Measurements from ENCODE around the gene INA. TPM values are rescaled to one million over a fixed set of nuclear protein-coding genes. Genes with fewer than 3 reads are reported as not detected.

INA gene
- total RNA-seq, 1 experiment from 2014 or later, result 0.08 TPM

DNA sequence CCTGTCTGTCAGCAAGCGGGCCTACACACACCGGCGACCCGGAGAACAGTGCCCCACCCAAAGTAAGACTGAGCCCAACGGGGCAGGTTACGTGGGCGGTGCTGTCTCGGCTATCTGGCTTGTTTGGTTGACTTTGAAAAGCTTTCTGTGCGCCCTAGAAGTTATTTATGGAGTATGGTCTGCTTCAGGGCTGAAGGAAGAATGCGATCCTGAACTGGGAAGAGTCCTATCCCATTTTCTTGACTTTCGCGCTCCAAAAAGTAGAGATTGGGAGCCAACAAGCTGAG lies 1.5 kb downstream of the INA start:
- no peaks in the 10 kb centered on the region for H3K36me3 ChIP-seq (ENCODE audit: control insufficient read depth, insufficient read depth, low read length)
- peaks cover 5% of the 10 kb centered on the region for H3K4me1 ChIP-seq (ENCODE audit: control insufficient read depth, insufficient read depth, low read length)
- TF ChIP-seq REST (IDR thresholded peaks at IDR 0.05; ENCODE audit: insufficient read depth in 1 of 2, low read depth in 2 of 2, low read length in 1 of 2), result no peak
- TF ChIP-seq TCF7L2 (IDR thresholded peaks at IDR 0.05; ENCODE audit: low read depth, low read length), result no peak
- TF ChIP-seq, protein P1, sequence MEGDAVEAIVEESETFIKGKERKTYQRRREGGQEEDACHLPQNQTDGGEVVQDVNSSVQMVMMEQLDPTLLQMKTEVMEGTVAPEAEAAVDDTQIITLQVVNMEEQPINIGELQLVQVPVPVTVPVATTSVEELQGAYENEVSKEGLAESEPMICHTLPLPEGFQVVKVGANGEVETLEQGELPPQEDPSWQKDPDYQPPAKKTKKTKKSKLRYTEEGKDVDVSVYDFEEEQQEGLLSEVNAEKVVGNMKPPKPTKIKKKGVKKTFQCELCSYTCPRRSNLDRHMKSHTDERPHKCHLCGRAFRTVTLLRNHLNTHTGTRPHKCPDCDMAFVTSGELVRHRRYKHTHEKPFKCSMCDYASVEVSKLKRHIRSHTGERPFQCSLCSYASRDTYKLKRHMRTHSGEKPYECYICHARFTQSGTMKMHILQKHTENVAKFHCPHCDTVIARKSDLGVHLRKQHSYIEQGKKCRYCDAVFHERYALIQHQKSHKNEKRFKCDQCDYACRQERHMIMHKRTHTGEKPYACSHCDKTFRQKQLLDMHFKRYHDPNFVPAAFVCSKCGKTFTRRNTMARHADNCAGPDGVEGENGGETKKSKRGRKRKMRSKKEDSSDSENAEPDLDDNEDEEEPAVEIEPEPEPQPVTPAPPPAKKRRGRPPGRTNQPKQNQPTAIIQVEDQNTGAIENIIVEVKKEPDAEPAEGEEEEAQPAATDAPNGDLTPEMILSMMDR (IDR thresholded peaks at IDR 0.05), result no peak
- TF ChIP-seq POLR2AphosphoS5 (IDR thresholded peaks at IDR 0.05; ENCODE audit: low read depth, low read length), result no peak
- no peak for TF ChIP-seq SIN3A (IDR thresholded peaks at IDR 0.05; ENCODE audit: borderline replicate concordance, insufficient read depth, low read depth, low read length)
- in situ Hi-C loops (cut with HindIII; ENCODE audit: low pct_unique_long_range_greater_than_20kb, low sequenced_read_pairs) (no loop called here), intact Hi-C loops (cut with micrococcal nuclease; ENCODE audit: unreplicated experiment) (no loop called here)
- BruUV-seq (replicated peaks), result no TSS peak
- no peaks in the 10 kb centered on the region for H3K9me3 ChIP-seq (ENCODE audit: control insufficient read depth, insufficient read depth, low read depth, low read length)
- no peak overlapping the region; a peak in 1 of 4 replicates for H3K4me3 ChIP-seq (ENCODE audit: low read depth in 2 of 2, low read length in 2 of 2)
- POLR2A ChIA-PET, result no interaction called here
- CTCF ChIA-PET, result no interaction called here
- no peak overlapping the region for H3K27ac ChIP-seq (ENCODE audit: low read length)
- ATAC-seq, result no peak
- H3K27me3 ChIP-seq (ENCODE audit: control insufficient read depth, insufficient read depth, low read length), result peaks cover 10% of the 10 kb centered on the region
- DNase-seq (ENCODE audit: low read depth, low spot score), result no peak

GRCh38 chr10:103278862-103279298 lies 1.9 kb downstream of the INA start:
- intact Hi-C loops (cut with micrococcal nuclease; ENCODE audit: unreplicated experiment) (no loop called here), in situ Hi-C loops (cut with HindIII; ENCODE audit: low pct_unique_long_range_greater_than_20kb, low sequenced_read_pairs) (no loop called here)
- ATAC-seq, result no peak
- Histone ChIP-seq H3K4me3 (ENCODE audit: low read depth in 2 of 2, low read length in 2 of 2) (no peak overlapping the region), H3K36me3 (ENCODE audit: control insufficient read depth, insufficient read depth, low read length) (no peaks in the 10 kb centered on the region), H3K27ac (ENCODE audit: low read length) (no peak overlapping the region), H3K9me3 (ENCODE audit: control insufficient read depth, insufficient read depth, low read depth, low read length) (no peaks in the 10 kb centered on the region), H3K4me1 (ENCODE audit: control insufficient read depth, insufficient read depth, low read length) (0 out of 2 replicates have a peak, but pooled peaks cover 3% of the 10 kb centered on the region), H3K27me3 (ENCODE audit: control insufficient read depth, insufficient read depth, low read length) (peaks cover 10% of the 10 kb centered on the region)
- BruUV-seq (replicated peaks), result no TSS peak
- ChIA-PET POLR2A (no interaction called here), CTCF (no interaction called here)
- no peak for DNase-seq (ENCODE audit: low read depth, low spot score)
- no peak for TF ChIP-seq TCF7L2 (IDR thresholded peaks at IDR 0.05; ENCODE audit: low read depth, low read length)
- peak; percentile 99 for TF ChIP-seq REST (IDR thresholded peaks at IDR 0.05; ENCODE audit: insufficient read depth in 1 of 2, low read depth in 2 of 2, low read length in 1 of 2)

All from Panc1 (cell line).